Stimulated activated CD4-positive, alpha-beta T cell treated with anti-CD3 and anti-CD28 coated beads, Interleukin-1b, Interleukin-23, amount 100 ng/mL, for 4 hours (primary cell): Measurements from ENCODE around the gene MUSTN1.

ENCODE experiments used
- DNase-seq, 2 donors: peaks; one replicate each; pipeline ENCODE4 v3.0.0-alpha.2; 2020; ENCODE audit warnings: low read depth in 2 of 2

Gene MUSTN1

DNA sequence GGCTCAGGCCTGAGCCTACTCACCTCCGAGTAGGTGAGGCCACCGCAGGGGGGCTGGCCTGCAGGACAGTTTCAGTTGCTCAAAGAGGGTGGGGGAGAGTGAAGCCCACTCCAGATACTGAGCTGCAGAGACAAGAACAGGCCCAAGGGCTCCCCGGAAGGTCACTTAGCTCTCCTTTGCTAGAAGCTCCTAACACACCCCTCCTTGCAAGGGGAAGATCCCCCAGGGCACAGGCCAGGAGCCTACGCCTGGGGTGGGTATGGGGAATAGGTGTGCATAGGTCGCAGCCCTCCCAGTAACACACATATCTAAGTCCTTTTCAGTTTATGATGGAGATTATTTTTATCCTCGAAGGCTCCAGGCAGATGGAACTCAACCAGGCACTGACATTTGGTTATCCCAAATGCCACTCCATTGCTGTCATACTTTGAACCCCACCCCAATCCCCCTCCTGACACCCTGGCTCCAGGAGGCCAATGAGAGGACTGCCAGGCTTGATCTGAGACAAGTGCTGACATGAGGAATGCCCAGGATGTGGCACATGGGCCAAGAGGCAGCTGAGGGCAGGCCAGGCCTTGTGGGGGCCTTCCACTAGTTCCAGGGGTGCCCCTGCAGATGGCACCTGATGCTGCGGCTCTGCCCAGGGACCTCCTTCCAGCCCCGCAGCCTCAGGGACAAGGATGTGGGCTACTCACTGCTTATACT lies 1.1 kb upstream of the MUSTN1 start:
- DNase-seq: no peak

DNA sequence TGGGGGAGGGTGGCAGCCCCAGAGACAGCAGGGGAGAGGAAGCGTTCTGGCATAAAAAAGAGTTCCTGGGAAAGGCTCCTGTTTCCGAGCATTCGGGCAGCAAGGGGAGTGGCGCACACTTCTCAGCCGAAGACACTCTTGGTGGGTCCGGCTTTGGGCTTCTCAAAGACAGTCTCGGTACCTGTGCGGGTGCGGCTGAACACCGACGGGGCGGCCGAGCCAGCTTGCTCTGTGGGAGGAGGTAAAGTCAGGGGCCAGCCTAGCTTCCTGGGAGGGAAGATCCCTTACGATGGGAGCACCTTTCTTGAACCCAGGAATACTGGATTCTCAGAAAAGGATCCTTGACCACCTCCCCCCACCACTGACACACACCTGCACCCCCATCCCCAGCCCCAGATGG lies 1.6 kb downstream of the MUSTN1 start:
- DNase-seq: no peak

DNA sequence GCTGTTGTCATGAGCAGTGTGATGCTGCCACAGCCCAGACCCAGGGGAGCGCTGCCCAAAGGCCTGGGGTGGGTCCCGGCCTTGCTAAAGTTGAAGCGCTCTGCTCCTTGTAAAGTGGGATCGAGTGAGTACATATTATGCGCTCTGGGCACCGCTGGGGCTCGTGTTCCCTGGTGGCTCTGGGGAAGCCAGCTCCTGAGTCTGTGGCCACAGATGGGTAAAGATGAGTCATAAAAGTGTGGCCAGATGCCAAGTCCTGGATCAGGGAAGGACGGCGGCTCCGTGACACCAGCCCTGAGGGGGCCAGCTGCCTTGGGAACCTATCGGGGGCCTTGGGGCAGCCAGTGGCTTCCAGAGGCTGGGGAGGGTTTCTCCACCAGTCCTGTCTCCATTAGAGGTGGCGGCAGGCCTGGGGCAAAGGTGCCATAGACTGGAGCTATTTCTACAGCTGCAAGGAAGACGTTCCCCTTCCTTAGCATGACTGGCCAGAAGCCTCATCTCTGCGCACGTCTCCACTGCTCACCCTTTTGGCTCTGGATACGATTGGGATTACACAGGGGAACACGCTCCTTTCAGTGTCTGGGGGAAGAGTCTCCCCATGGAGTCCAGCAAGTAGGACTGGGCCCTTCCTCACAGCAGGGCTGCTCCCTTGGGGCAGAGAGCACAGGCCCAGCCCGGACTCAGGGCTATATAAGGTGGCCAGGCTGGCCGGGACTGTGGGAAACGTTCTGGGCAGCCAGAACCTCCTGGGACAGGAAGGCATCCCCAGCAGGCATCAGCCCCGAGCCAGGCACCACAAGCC lies 3.1 kb downstream of the MUSTN1 start:
- DNase-seq: no peak

DNA sequence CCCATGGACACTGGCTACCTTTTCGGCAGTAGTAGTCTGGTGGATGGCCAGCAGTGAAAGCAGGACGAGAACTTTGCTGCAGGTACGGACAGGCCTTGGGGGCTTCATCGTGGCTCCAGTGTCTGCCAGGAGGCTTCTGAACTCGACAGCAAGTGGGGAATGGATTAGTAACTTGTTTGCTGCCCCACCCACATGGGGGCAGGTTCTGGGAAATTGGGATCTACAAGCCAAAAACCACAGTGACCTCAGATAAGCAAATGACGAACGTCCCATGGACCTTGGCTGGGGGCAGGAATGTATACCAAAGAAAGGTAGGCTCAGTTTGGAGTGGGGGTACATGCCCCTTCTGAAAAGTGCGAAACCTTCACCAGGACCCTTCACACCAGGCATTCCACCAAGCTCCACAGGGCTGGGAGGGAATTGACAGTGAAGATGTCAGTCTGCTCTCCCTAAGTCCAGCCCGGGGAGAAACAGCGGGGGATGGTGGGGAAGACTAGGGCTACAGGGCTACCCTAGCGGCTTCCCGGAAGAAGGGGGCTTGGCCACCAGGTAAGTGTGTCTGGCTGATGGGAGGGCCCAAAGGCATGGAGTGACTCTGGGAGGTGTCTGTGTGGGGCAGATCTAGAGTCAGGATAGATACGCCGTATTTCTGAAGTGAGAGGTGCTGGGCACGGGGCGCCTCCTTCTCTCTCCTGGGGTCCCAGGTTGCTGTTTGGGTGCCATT lies 4.1 kb downstream of the MUSTN1 start, which contains the start of gene ITIH4:
ITIH4 (minus strand) TSS at position 138 of the 724 bp plus-strand sequence; CDS start at position 108, 30 bp downstream.
- no peak for DNase-seq

DNA sequence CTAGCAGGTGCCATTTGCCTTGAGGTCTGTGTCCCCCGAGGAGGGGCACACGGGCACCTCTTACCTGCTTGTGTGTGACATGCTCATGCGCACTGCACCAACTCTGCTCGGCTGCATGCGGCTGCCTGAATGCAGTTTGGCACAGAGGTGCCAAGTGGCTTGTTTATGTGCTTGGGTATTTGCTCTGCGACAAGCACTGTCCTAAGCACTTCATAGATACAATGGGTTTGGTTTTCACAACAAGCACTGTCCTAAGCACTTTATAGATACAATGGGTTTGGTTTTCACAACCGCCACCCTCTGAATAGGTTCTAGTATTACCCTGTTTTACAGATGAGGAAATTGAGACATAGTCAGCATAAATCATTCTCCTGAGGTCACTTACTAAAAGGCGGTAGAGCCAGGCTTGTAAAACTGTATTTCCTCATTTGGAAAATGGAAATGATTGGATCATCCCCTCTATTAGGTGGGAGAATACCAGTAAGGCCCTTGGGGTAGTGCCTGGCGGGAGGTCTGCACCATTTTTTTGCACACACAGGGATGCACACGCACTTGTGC lies 4.8 kb downstream of the MUSTN1 start:
- DNase-seq: no peak

DNA sequence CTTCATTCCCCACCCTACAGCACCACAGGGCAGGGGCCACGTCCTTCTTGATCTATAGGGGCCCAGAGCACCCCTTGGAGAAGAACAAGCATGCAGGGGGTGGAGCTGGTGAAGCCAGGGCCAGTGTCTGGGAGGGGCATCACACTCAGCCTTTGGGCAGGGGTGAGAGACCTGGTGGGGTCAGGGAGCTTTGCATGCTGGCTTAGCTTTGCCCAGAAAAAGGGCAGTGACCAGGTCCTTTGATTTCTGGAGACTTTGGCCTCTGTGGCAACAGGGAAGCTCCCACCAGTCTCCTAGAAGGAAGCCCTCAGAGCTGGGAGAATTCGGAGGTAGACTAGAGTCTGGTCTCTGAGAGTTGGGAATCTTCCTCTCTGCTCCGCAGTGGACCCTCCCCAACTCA lies 5.3 kb downstream of the MUSTN1 start:
- no peak for DNase-seq

DNA sequence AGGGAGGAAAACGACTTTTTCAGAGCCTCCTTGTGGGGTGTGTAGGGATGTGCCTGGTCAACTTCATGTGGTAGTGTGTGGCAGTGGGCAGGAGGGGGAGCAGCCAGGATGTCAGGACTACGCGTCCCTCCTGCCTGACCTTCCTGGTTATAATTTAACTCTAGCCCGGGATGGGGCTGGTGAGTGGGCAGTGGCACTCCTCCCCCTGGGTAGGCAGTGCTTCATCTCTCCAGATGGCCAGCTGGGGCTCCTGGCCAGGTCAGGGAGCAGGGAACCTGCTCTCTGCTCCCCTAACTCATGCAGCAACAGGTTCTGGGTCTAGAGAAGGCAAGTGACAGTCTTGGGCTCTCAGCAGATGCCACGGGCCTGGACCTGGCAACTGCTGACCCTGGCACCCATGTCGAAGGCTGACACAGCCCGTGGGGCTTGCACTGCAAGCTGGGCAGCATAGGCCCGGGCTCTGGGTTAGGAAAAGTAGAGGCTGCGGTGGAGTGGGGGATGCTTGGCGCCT lies 6.9 kb downstream of the MUSTN1 start:
- DNase-seq: no peak

DNA sequence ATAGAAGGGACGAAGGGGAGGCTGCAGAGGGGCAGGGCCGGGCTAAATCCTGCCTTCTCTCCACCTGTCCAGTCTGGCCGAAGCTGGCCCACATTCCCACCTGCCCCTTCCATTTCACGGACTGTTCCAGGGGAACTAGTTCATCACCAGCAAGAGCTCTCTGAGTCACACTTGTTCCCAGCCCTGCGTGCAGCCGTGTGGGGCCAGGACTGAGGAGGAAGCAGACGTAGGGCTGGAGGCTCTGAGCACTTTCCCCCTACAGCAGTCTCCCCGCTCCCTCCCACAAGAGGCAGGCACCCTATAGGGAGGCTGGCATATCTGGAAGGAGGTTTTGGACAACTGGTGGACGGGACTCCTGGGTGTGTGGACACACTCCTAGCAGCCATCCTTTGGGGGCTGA lies 7.4 kb downstream of the MUSTN1 start:
- no peak for DNase-seq

DNA sequence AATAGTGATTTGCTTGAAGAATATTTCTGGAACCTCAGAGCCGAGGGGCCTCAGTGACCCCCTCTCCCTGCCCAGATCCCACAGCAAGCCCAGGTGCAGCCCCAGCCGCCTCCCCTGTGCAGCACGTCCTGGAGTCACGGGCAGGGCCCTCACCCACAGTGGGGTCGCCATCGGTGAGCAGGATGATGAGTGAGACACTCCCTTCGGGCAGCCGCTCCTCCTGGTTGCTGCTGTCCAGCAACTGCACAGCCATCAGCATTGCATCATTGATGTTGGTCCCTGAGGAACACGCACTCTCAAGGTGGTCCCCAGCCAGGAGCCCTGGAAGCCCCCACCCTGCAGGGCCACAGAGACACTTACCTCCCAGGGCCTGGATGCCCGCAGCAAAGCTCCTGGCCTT lies 10.8 kb downstream of the MUSTN1 start:
- no peak for DNase-seq

DNA sequence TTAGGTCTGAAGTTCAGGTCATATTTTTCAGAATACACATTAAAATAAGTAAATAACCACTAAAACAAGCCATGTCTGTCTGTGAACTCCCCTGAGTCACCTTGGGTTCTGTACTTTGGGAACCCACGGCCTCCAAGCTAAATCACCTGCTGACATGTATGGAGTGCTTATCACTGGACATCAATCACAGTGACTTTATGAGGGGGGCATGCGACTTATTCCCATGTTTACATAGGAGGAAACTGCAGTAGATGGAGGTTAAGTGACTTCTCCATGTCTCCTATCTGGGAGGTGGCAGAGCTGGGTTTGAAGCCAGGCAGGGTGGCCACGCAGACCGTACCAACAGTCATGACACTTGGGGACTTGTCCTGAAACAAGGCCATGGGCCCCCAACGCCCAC lies 12.5 kb downstream of the MUSTN1 start:
- DNase-seq: no peak

DNA sequence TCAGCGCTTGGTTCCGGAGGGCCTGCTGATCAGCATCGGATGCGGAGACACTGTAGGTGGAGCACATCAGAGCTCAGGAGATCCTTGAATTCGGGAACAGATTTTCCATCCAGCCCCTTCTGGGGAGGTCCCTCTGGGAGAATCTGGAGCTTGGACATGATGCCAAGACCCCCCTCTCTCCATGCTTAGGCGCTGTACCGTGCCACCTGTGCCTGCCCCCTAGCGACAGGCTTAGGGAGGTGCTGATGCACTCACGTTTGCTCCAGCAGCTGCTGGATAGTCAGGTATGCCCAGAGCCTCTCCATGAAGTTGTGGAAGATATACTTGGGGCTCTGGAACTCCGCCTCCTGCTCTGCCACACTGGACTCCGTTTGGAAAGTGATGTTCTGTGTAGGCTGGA lies 14.1 kb downstream of the MUSTN1 start:
- peak in 1 of 2 donors; percentile 11 for DNase-seq

DNA sequence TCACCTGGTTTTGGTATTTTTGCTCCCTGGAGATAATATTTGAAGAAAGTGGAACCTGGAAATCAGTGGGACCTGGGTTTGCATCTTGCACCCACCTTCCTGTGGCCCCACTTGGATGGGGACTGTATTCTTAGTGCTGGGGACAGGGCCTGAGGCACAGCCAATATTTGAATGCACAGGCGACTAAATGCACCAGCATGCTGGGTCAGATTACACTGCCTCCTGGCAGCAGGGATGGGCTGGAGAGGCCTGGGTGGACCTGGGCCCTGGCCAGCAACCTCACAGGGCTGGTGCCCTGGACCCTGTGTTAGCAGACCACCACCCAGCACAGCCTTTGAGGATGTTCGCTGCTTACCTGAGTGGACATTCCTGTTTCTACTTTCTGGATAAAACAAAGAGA lies 14.9 kb downstream of the MUSTN1 start:
- DNase-seq: no peak

DNA sequence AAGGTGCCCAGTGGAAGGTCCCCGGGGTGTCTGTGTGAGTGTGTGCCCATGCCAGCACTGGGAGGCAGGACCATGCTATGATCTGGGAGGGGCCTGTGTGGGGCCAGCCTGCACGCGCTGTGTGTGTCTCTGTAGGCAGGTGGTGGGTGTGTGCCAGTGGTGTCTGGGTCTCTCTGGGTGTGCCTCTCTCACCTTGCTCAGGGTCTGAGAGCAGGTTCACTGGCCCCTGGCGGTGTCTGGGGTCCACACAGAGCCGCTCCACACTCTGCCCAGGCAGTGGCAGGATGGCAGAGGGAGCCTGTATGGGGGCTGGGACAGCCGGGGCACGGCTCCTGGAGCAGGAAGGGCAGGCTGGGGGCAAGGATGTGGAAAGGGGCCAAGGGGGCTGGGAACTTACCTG lies 17.0 kb downstream of the MUSTN1 start:
- DNase-seq: no peak

DNA sequence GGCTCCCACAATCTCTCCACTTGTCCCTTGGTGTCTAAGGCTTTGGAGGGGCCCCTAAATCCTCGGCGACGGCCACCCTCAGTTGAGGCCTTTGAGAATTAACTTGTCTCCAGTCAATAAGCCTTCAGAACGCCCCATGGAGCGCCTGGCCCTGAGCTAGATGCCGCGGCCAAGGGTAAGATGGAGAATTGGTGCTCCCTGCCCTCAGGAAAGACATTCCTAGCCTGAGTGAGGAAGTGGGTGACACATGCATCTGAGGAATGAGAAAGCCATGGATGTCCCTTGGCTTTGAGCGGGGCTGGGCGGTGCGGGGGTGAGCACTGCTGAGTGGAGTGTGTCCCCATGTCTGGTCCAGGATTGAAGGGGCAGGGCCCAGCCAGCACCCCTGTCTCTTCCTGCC lies 17.6 kb downstream of the MUSTN1 start:
- DNase-seq: no peak

DNA sequence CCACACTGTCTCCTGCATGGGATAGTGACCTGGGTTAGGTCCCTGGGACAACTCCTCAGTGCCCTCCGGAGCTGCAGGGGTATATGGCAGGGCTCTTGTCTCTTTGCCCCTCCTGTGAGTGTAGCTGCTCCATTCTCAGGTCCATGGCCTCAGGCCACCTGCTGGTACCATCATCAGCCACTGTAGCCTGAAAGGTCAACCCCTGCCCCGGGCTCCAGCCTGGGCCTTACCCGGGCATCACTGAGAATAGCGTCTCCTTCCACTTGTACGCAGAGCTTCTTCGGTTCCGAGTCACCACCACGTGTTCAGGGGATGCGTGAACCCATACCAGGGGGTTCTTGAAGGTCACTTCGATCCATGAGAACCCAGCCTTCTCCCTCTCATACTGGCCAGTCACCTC lies 18.2 kb downstream of the MUSTN1 start:
- no peak for DNase-seq

DNA sequence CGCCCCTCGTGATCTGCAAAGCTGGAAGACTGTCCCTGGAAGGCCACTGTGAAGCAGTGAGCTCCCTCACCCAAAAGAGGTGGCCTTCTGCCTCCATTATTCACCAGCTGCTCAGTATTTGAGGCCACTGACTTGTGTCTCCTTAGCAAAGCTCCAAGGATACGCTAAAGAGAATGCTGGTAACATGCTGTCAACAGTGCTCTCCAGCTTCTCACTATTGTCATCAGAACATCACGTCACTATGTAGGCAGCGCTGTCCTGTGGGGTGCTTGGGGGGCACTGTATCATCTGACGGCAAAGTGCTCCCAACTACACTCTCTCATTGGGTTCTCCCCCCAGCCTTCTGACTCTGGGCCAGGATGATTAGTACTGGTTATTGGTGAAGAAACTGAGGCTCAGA lies 18.6 kb downstream of the MUSTN1 start:
- DNase-seq: no peak

DNA sequence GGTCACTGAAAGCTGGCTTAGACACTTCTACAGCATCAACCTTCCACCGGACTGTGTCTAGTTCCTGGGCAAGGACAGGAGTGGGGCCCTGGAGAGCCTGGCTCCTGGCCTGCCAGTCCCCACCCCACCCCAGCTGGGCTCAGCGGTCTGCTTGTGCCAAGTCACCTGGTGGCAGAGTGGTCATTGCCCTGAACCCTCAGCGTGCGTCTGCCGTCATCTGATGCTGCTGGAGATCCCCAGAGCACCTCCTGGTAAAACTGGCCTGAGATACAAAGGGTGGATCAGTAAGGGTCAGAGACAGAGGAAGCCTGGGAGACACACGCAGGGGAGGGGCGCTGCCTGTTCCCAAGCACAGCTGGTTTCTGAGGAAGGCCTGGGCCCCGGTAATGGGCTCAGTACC lies 21.0 kb downstream of the MUSTN1 start:
- DNase-seq: no peak

DNA sequence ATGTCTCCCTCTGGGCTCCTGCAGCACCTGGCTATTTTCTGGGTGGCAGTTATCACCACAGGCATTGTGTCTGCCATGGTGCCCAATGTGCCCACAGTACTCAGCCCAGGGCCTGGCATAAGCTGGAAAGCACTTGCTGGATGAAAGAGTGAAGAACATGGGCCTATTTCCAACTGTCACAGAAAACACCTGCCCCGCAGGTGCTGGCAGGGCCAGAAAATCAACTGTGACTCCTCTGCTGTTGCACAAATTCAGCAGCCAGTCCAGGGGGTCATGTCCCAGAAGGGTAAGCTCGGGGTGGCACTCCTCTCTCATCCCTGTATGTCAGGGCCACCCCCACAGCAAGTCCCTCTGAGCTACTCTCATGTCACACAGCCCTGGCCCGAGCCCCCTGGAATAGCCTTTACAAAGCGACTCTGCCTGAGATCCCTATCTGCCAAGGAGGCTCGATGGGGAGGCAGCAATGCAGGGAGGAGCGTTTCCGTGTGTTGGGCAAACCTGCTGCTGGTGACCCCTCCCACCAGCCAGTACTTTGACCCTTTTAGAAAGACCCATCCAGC lies 23.3 kb downstream of the MUSTN1 start:
- no peak for DNase-seq

DNA sequence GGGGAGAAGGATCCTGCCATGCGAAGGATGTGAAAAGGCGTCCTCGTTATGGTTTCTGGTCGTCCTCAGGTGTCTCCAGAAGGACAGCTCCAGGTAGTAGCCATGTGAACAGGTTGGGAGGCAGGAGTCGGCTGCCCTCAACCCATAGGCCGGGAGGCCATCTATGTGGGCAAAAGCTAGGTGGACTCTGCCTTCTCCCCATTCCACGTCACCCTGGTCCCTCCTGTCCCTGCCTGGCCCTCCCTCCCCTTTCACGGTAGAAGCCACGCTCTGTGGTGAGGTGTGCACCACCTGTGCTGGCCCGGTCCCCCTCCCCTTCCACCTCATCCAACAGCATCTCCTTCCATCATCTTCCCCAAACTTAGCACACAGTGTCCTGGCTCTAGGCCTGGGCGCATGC lies 23.9 kb downstream of the MUSTN1 start:
- DNase-seq: no peak

DNA sequence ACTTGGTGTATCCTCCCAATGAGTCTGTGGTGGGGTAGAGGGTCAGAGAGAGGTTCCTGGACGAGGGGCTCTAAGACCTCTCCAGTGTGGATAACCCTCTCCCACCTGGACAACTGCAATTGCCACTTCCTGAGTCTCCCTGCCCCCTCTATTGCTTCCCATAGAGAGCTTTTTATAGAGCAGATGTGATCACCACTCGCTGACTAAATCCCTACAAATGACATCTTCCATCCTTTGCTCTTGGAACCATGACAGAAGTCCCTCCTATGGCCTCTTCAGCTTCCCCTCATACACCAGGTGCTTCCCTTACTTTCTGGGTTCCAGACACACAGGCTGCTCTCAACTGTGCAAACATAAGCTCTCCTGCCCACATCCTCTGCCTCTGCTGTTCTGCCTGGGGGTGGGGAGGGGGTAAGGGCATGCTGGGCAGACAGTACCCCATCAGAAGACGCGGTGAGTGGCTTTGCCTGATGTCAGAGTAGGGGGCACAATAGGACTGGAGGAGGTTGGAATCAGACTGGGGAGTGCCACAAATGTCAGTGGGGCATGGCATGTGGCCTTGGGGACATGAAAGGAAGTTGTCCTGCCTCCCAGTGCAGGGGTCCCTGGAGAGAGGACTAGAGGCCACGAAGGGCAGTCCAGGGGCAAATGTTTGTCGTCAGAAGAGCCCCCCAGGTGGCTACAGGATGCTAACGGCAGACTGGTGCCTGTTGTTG lies 25.0 kb downstream of the MUSTN1 start:
- no peak for DNase-seq

DNA sequence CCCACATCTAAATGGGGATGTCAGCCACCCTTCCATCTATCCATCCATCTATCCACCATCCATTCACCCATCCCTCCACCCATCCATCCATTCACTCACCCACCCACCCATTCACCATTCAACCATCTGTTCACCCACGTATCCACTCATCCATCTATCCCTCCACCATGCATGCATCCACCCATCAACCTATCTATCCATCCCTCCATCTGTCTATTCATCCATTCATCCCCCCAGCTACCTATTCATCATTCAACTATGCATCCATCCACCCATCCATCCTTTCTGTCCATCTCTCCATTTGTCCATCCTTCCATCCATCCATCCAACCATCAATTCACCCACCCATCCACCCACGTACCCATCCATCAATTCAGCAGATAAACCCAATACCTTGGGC lies 25.7 kb downstream of the MUSTN1 start:
- DNase-seq: no peak
